ENCODE results near the gene MAML2.

- TF ChIP-seq POLR2A (IDR thresholded peaks at IDR 0.05; ENCODE audit: control extremely low read depth in 1 of 2, low read depth in 2 of 2, low read length in 2 of 2) (no peak), KDM1A (IDR thresholded peaks at IDR 0.05; ENCODE audit: borderline replicate concordance, low read length) (no peak), SP1 (IDR thresholded peaks at IDR 0.05; ENCODE audit: low read depth, low read length) (no peak), YY1 (IDR thresholded peaks at IDR 0.05; ENCODE audit: low read depth, low read length) (no peak), TAF1 (IDR thresholded peaks at IDR 0.05; ENCODE audit: low read depth, low read length) (no peak), GABPA (IDR thresholded peaks at IDR 0.05; ENCODE audit: borderline replicate concordance, insufficient read depth, low read length) (no peak), EZH2 (IDR thresholded peaks at IDR 0.05; ENCODE audit: low read depth, low read length, severe bottlenecking) (no peak)
These were observed 316.7 kb downstream of the MAML2 start for GRCh38 chr11:96026310-96026709.
